CD4-positive, CD25-positive, alpha-beta regulatory T cell (primary cell): ENCODE results near the gene GABRG3. TPM values are rescaled to one million over a fixed set of nuclear protein-coding genes. Genes with fewer than 3 reads are reported as not detected.

ENCODE experiments used
- ATAC-seq, 2 donors: fragments of 150-1000 bp; cut with Tn5 transposase; one replicate each; pipeline ENCODE4 v1.10.0; 2021; ENCODE audit warnings: low read depth in 2 of 2, moderate number of reproducible peaks in 2 of 2, moderate library complexity in 1 of 2
- DNase-seq, 3 donors: peaks; one replicate each; pipeline versions ENCODE4 v3.0.0 to v3.0.0-alpha.2; 2012 to 2022; ENCODE audit warnings: mixed read lengths in 1 of 3
- H3K27ac ChIP-seq: one replicate; pipeline ENCODE4 v1.7.0; 2013; ENCODE audit warnings: mild to moderate bottlenecking, low read length; ENCODE audit not compliant: insufficient read depth, poor library complexity, severe bottlenecking
- H3K27me3 ChIP-seq: one replicate; pipeline ENCODE4 v1.7.0; 2013; ENCODE audit warnings: low read length; ENCODE audit not compliant: control insufficient read depth, insufficient read depth
- H3K36me3 ChIP-seq: one replicate; pipeline ENCODE4 v1.7.0; 2013; ENCODE audit warnings: mild to moderate bottlenecking, low read length, moderate library complexity; ENCODE audit not compliant: control insufficient read depth, insufficient read depth
- H3K4me1 ChIP-seq: 2 replicates; pipeline ENCODE4 v1.7.0; 2013; ENCODE audit warnings: mild to moderate bottlenecking, low read length; ENCODE audit not compliant: insufficient read depth, control insufficient read depth, poor library complexity, severe bottlenecking
- H3K4me3 ChIP-seq: one replicate; pipeline ENCODE4 v1.7.0; 2013; ENCODE audit warnings: low read depth, mild to moderate bottlenecking, low read length, moderate library complexity
- H3K9me3 ChIP-seq, 2 experiments: 1 replicate in 1 of 2; 2 replicates in 1 of 2; pipeline ENCODE4 v1.7.0; 2013; ENCODE audit warnings: low read length in 2 of 2, mild to moderate bottlenecking in 1 of 2, moderate library complexity in 1 of 2; ENCODE audit not compliant: control insufficient read depth in 2 of 2
- H3K27ac Mint-ChIP-seq, 3 donors: one replicate each; pipeline ENCODE4 v1.8.0; 2020 to 2022; ENCODE audit warnings: mild to moderate bottlenecking in 3 of 3, mixed read lengths in 3 of 3, moderate library complexity in 2 of 3
- H3K27me3 Mint-ChIP-seq: one replicate; pipeline ENCODE4 v1.8.0; 2022; ENCODE audit warnings: mild to moderate bottlenecking, mixed read lengths
- H3K36me3 Mint-ChIP-seq: one replicate; pipeline ENCODE4 v1.8.0; 2020; ENCODE audit warnings: mixed read lengths
- H3K4me1 Mint-ChIP-seq, 4 donors: one replicate each; pipeline ENCODE4 v1.8.0; 2020 to 2022; ENCODE audit warnings: mixed read lengths in 4 of 4, mild to moderate bottlenecking in 1 of 4
- H3K4me3 Mint-ChIP-seq, 4 donors: one replicate each; pipeline ENCODE4 v1.8.0; 2020 to 2022; ENCODE audit warnings: mild to moderate bottlenecking in 4 of 4, mixed read lengths in 4 of 4, moderate library complexity in 3 of 4
- H3K9me3 Mint-ChIP-seq, 7 donors: one replicate each; pipeline ENCODE4 v1.8.0; 2020 to 2022; ENCODE audit warnings: mixed read lengths in 7 of 7, mild to moderate bottlenecking in 3 of 7, moderate library complexity in 2 of 7
- polyA plus RNA-seq, 4 donors: library from polyadenylated mRNA; unstranded; fragments of 300-500 nt; fragmentation: Illumina TruSeq; gene quantifications; one replicate each; pipeline ENCODE4 v1.2.3, GENCODE V29; 2021
- total RNA-seq: library from RNA; stranded (reverse); gene quantifications from one replicate; pipeline ENCODE4 v1.2.3, GENCODE V29; 2022

GABRG3 gene
- total and polyA plus RNA-seq, 5 donors from 2014 or later: not detected

- H3K9me3 Mint-ChIP-seq: peaks cover 2 to 36% (median 12%) of the 10 kb centered on the region in 7 donors
- no peaks in the 10 kb centered on the region for H3K4me1 Mint-ChIP-seq
- no peak for ATAC-seq
Observed at GRCh38 chr15:27065151-27065550, 94.2 kb downstream of the GABRG3 start.

GRCh38 chr15:27065785-27066184 lies 94.8 kb downstream of the GABRG3 start:
- Histone ChIP-seq H3K36me3 (no peaks in the 10 kb centered on the region), H3K27ac (no peak overlapping the region), H3K4me3 (no peak overlapping the region), H3K9me3 (peaks cover 9 to 32% of the 10 kb centered on the region in 2 experiments), H3K27me3 (no peaks in the 10 kb centered on the region), H3K4me1 (no peaks in the 10 kb centered on the region)
- no peaks in the 10 kb centered on the region for H3K27me3 Mint-ChIP-seq
- DNase-seq: no peak
- no peak for ATAC-seq
- no peaks in the 10 kb centered on the region for H3K4me1 Mint-ChIP-seq
- H3K4me3 Mint-ChIP-seq: no peak overlapping the region
- H3K27ac Mint-ChIP-seq: no peak overlapping the region
- H3K9me3 Mint-ChIP-seq: peaks cover 2 to 34% (median 11%) of the 10 kb centered on the region in 7 donors
- H3K36me3 Mint-ChIP-seq: peaks cover 3% of the 10 kb centered on the region

More at GRCh38 chr15:27065151-27065550, 94.2 kb downstream of the GABRG3 start:
- no peak for DNase-seq
- H3K27ac ChIP-seq: no peak overlapping the region
- H3K4me1 ChIP-seq: no peaks in the 10 kb centered on the region
- H3K4me3 Mint-ChIP-seq: no peak overlapping the region
- peaks cover 3% of the 10 kb centered on the region for H3K36me3 Mint-ChIP-seq
- no peaks in the 10 kb centered on the region for H3K27me3 Mint-ChIP-seq
- no peak overlapping the region for H3K4me3 ChIP-seq
- no peaks in the 10 kb centered on the region for H3K36me3 ChIP-seq
- H3K27me3 ChIP-seq: no peaks in the 10 kb centered on the region
- no peak overlapping the region for H3K27ac Mint-ChIP-seq
- H3K9me3 ChIP-seq: peaks cover 9 to 28% of the 10 kb centered on the region in 2 experiments

- Histone ChIP-seq H3K36me3 (no peaks in the 10 kb centered on the region), H3K27ac (no peak overlapping the region), H3K9me3 (peaks cover 9 to 33% of the 10 kb centered on the region in 2 experiments), H3K4me1 (no peaks in the 10 kb centered on the region), H3K27me3 (no peaks in the 10 kb centered on the region), H3K4me3 (no peak overlapping the region)
- Mint-ChIP-seq H3K27me3 (no peaks in the 10 kb centered on the region), H3K9me3 (peaks cover 0 to 35% (median 11%) of the 10 kb centered on the region in 7 donors), H3K4me1 (no peaks in the 10 kb centered on the region), H3K27ac (no peak overlapping the region), H3K4me3 (no peak overlapping the region), H3K36me3 (peaks cover 3% of the 10 kb centered on the region)
- no peak for ATAC-seq
- DNase-seq: no peak
Observed at GRCh38 chr15:27066446-27066845, 95.5 kb downstream of the GABRG3 start.

GRCh38 chr15:27067175-27067574 lies 96.2 kb downstream of the GABRG3 start:
- Histone ChIP-seq H3K27ac (no peak overlapping the region), H3K36me3 (no peaks in the 10 kb centered on the region), H3K27me3 (no peaks in the 10 kb centered on the region), H3K4me1 (no peaks in the 10 kb centered on the region), H3K4me3 (no peak overlapping the region), H3K9me3 (peaks cover 9 to 33% of the 10 kb centered on the region in 2 experiments)
- Mint-ChIP-seq H3K27me3 (no peaks in the 10 kb centered on the region), H3K9me3 (peaks cover 0 to 36% (median 11%) of the 10 kb centered on the region in 7 donors), H3K4me1 (no peaks in the 10 kb centered on the region), H3K4me3 (no peak overlapping the region), H3K36me3 (peaks cover 3% of the 10 kb centered on the region), H3K27ac (no peak overlapping the region)
- no peak for DNase-seq
- ATAC-seq: no peak

GRCh38 chr15:27070841-27071240 lies 99.9 kb downstream of the GABRG3 start:
- H3K36me3 ChIP-seq: no peaks in the 10 kb centered on the region
- DNase-seq: no peak
- H3K9me3 Mint-ChIP-seq: peaks cover 0 to 41% (median 13%) of the 10 kb centered on the region in 7 donors
- no peak for ATAC-seq
- no peaks in the 10 kb centered on the region for H3K27me3 Mint-ChIP-seq
- H3K9me3 ChIP-seq: peaks cover 10 to 33% of the 10 kb centered on the region in 2 experiments
- no peaks in the 10 kb centered on the region for H3K27me3 ChIP-seq
- H3K27ac Mint-ChIP-seq: no peak overlapping the region
- H3K27ac ChIP-seq: no peak overlapping the region
- no peaks in the 10 kb centered on the region for H3K36me3 Mint-ChIP-seq
- H3K4me1 ChIP-seq: no peaks in the 10 kb centered on the region
- no peak overlapping the region for H3K4me3 Mint-ChIP-seq
- no peak overlapping the region for H3K4me3 ChIP-seq
- no peaks in the 10 kb centered on the region for H3K4me1 Mint-ChIP-seq

GRCh38 chr15:27074179-27074578 lies 103.2 kb downstream of the GABRG3 start:
- Mint-ChIP-seq H3K27me3 (no peaks in the 10 kb centered on the region), H3K36me3 (no peaks in the 10 kb centered on the region), H3K9me3 (peaks cover 0 to 20% (median 12%) of the 10 kb centered on the region in 7 donors), H3K4me1 (no peaks in the 10 kb centered on the region), H3K27ac (no peak overlapping the region), H3K4me3 (no peak overlapping the region)
- H3K36me3 ChIP-seq: no peaks in the 10 kb centered on the region
- ATAC-seq: no peak
- peaks cover 1 to 12% of the 10 kb centered on the region in 2 experiments for H3K9me3 ChIP-seq
- H3K4me1 ChIP-seq: no peaks in the 10 kb centered on the region
- no peak overlapping the region for H3K27ac ChIP-seq
- H3K4me3 ChIP-seq: no peak overlapping the region
- DNase-seq: no peak
- H3K27me3 ChIP-seq: no peaks in the 10 kb centered on the region

GRCh38 chr15:27077790-27078189 lies 106.8 kb downstream of the GABRG3 start:
- Mint-ChIP-seq H3K36me3 (no peaks in the 10 kb centered on the region), H3K27me3 (no peaks in the 10 kb centered on the region), H3K27ac (no peak overlapping the region), H3K4me3 (no peak overlapping the region), H3K9me3 (peaks cover 0 to 14% (median 6%) of the 10 kb centered on the region in 7 donors), H3K4me1 (no peaks in the 10 kb centered on the region)
- Histone ChIP-seq H3K36me3 (no peaks in the 10 kb centered on the region), H3K27me3 (no peaks in the 10 kb centered on the region), H3K27ac (no peak overlapping the region), H3K9me3 (no peaks in the 10 kb centered on the region), H3K4me1 (no peaks in the 10 kb centered on the region), H3K4me3 (no peak overlapping the region)
- ATAC-seq (no peak), DNase-seq (no peak)

GRCh38 chr15:27081676-27082418 lies 110.9 kb downstream of the GABRG3 start:
- Histone ChIP-seq H3K4me3 (no peak overlapping the region), H3K36me3 (no peaks in the 10 kb centered on the region), H3K27ac (no peak overlapping the region), H3K4me1 (no peaks in the 10 kb centered on the region), H3K9me3 (no peaks in the 10 kb centered on the region), H3K27me3 (no peaks in the 10 kb centered on the region)
- Mint-ChIP-seq H3K4me3 (no peak overlapping the region), H3K9me3 (peaks cover 0 to 11% (median 2%) of the 10 kb centered on the region in 7 donors), H3K27ac (no peak overlapping the region), H3K36me3 (no peaks in the 10 kb centered on the region), H3K4me1 (no peaks in the 10 kb centered on the region), H3K27me3 (no peaks in the 10 kb centered on the region)
- DNase-seq (no peak), ATAC-seq (no peak)
